ENCODE data around the gene COPG1. TPM values are rescaled to one million over a fixed set of nuclear protein-coding genes. Genes with fewer than 3 reads are reported as not detected.

The COPG1 gene
- total and polyA plus RNA-seq, 2 donors from 2014 or later: 107 to 173 TPM

DNA sequence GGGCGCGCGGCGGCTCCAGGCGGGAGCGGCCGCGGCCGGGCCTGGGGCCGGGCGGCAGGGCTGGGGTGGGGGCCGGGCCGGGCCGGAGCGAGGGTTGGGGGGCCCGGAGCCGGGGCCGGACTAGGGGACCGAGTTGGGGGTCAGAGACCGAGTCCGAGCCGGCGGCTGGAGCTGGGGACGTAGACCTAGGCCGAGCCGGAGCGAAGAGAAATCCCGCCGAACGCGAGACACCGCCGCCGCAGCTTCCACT, 66.5 kb downstream of the COPG1 start:
- Histone ChIP-seq H3K27ac (ENCODE audit: low read depth in 2 of 2, low read length in 2 of 2) (peak overlapping the region; percentile 63 to 84), H3K27me3 (ENCODE audit: control insufficient read depth, insufficient read depth, low read length) (no peaks in the 10 kb centered on the region), H3K36me3 (ENCODE audit: control insufficient read depth in 2 of 3, insufficient read depth in 3 of 3, low read length in 3 of 3) (peaks cover 3% of the 10 kb centered on the region in 3 donors), H3K9ac (ENCODE audit: low read length in 3 of 3) (no peak overlapping the region), H3K4me1 (ENCODE audit: control insufficient read depth in 2 of 3, insufficient read depth in 2 of 3, low read depth in 1 of 3, low read length in 3 of 3) (peaks cover 0 to 5% (median 3%) of the 10 kb centered on the region in 3 donors), H3K4me3 (ENCODE audit: low read length in 3 of 3) (peak overlapping the region; percentile 57 to 75 (median 60)), H3K9me3 (ENCODE audit: control insufficient read depth in 2 of 3, insufficient read depth in 1 of 3, low read length in 3 of 3) (no peaks in the 10 kb centered on the region)
- TF ChIP-seq, protein P1, sequence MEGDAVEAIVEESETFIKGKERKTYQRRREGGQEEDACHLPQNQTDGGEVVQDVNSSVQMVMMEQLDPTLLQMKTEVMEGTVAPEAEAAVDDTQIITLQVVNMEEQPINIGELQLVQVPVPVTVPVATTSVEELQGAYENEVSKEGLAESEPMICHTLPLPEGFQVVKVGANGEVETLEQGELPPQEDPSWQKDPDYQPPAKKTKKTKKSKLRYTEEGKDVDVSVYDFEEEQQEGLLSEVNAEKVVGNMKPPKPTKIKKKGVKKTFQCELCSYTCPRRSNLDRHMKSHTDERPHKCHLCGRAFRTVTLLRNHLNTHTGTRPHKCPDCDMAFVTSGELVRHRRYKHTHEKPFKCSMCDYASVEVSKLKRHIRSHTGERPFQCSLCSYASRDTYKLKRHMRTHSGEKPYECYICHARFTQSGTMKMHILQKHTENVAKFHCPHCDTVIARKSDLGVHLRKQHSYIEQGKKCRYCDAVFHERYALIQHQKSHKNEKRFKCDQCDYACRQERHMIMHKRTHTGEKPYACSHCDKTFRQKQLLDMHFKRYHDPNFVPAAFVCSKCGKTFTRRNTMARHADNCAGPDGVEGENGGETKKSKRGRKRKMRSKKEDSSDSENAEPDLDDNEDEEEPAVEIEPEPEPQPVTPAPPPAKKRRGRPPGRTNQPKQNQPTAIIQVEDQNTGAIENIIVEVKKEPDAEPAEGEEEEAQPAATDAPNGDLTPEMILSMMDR (IDR thresholded peaks at IDR 0.05; ENCODE audit: borderline replicate concordance, extremely low read depth, insufficient read depth): no peak
- DNase-seq: no peak
- intact Hi-C loops (cut with DNase I): no loop called here
- no peak for FAIRE-seq

DNA sequence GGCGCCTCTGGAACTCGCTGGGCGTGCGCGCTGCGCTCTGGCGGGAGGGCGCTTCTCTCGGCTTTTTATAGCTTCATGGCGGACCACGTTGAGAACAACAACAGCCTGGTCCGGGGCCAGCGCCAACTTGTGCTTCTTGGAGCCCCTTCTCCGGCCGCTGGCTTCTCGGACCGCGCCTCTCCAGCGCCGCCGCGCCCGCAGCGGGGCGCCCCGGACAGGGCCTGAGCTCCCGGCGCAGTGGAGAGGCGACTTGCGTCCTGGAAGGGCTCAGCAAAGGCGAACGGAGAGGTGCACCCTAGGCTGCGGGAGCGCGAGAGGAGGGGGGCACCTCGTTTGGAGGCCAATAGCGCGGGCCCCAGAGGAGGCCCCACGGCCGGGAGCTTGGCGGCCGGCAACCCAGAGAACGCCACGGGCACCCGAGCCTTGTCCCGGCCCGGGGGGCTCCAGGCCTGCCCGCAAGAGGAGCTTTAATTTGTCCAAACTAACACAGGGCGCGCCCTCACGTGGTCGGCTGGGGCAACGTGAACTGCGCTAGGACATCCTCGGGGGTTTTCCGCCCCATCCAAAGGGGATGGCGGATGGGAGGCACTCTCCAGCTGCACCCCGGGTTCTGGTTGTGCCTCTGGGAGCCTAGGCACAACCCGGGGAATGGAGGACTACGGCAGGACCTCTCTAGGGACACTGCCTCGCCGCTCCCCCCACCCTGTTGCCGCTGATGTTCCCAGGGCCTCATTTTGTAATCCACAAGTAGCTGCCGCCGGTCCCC, 67.0 kb downstream of the COPG1 start:
- H3K36me3 ChIP-seq (ENCODE audit: control insufficient read depth in 2 of 3, insufficient read depth in 3 of 3, low read length in 3 of 3): peaks cover 3 to 8% (median 5%) of the 10 kb centered on the region in 3 donors
- peak overlapping the region; percentile 19 to 43 (median 36) for H3K9ac ChIP-seq (ENCODE audit: low read length in 3 of 3)
- FAIRE-seq (no peak), DNase-seq (peak; percentile 91 to 95 (median 94))
- peaks cover 0 to 5% (median 3%) of the 10 kb centered on the region in 3 donors for H3K4me1 ChIP-seq (ENCODE audit: control insufficient read depth in 2 of 3, insufficient read depth in 2 of 3, low read depth in 1 of 3, low read length in 3 of 3)
- no peaks in the 10 kb centered on the region for H3K27me3 ChIP-seq (ENCODE audit: control insufficient read depth, insufficient read depth, low read length)
- TF ChIP-seq, protein P1 (IDR thresholded peaks at IDR 0.05; ENCODE audit: borderline replicate concordance, extremely low read depth, insufficient read depth): peak; percentile 36
- H3K27ac ChIP-seq (ENCODE audit: low read depth in 2 of 2, low read length in 2 of 2): peak overlapping the region; percentile 63 to 84
- intact Hi-C loops (cut with DNase I): no loop called here
- H3K9me3 ChIP-seq (ENCODE audit: control insufficient read depth in 2 of 3, insufficient read depth in 1 of 3, low read length in 3 of 3): no peaks in the 10 kb centered on the region
- H3K4me3 ChIP-seq (ENCODE audit: low read length in 3 of 3): peak overlapping the region; percentile 57 to 75 (median 60)

DNA sequence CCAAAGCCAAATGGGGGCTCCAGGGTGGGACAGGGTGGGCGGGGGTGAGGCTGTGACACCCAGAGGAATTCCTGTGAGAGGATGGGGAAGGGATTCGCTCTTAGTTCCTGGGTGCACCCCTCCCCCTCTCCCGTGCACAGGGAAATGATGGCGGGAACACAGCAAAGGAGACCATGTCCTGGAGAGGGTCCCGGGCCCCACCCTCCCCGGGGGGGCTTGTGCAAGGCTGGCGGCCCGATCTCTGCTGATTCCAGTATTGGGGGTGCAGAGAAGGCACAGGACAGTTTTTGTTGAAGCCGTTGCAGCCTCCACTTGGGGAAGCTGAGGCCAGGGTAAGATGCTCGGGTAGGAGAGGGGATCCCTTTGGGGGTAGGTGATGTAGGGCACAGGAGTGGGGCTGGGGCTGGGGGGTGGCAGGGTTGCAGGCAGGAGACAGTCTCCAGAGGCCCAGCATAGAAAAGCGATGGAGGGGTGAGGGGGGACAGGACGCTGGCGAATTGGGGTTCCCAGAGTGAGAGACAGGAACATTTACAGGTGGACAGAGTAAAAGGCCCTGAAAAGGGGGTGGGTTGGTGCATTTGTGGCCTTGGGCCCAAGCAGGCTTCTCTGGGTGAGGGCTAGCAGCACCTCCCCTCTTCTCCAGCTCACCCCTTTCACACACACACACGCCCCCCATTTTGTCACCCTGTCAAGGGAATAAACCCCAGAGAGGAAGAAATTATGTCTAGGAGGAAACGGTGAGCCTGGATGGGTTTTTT, 67.8 kb downstream of the COPG1 start:
- Histone ChIP-seq H3K9ac (ENCODE audit: low read length in 3 of 3) (peak overlapping the region in 1 of 3 donors; percentile 43), H3K4me3 (ENCODE audit: low read length in 3 of 3) (peak overlapping the region; percentile 57 to 75 (median 60)), H3K27me3 (ENCODE audit: control insufficient read depth, insufficient read depth, low read length) (no peaks in the 10 kb centered on the region), H3K4me1 (ENCODE audit: control insufficient read depth in 2 of 3, insufficient read depth in 2 of 3, low read depth in 1 of 3, low read length in 3 of 3) (peaks cover 0 to 5% (median 3%) of the 10 kb centered on the region in 3 donors), H3K36me3 (ENCODE audit: control insufficient read depth in 2 of 3, insufficient read depth in 3 of 3, low read length in 3 of 3) (peaks cover 3 to 9% (median 5%) of the 10 kb centered on the region in 3 donors), H3K27ac (ENCODE audit: low read depth in 2 of 2, low read length in 2 of 2) (no peak overlapping the region), H3K9me3 (ENCODE audit: control insufficient read depth in 2 of 3, insufficient read depth in 1 of 3, low read length in 3 of 3) (no peaks in the 10 kb centered on the region)
- TF ChIP-seq, protein P1 (IDR thresholded peaks at IDR 0.05; ENCODE audit: borderline replicate concordance, extremely low read depth, insufficient read depth): no peak
- DNase-seq (peak in 3 of 5 donors; percentile 55 to 81 (median 78)), FAIRE-seq (no peak)
- intact Hi-C loops (cut with DNase I): no loop called here
